Stimulated activated CD4-positive, alpha-beta T cell treated with anti-CD3 and anti-CD28 coated beads, Interleukin-1b, Interleukin-23, amount 100 ng/mL, for 48 hours (primary cell): ENCODE data around the gene NAPB.

Source experiments
- DNase-seq: peaks from one replicate; pipeline ENCODE4 v3.0.0-alpha.2; 2020

Gene NAPB

DNA sequence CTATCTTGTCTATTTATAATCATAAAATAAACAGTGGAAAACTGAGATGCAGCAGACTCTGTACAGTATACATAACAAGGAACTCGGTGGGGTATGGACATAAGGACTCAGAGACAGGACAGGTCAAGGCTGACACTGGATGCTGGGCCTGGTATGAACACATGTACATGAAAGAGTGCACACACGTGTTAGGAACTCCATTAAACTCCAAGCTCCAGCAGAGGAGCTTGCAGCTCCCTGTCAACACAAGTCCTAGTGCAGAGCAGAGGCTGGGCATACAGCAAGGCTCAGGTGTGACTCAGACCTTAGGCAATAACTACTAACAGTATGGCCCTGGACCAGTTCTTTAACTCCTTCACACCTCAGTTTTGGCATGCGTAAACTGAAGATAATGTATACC lies 17.1 kb downstream of the NAPB start:
- no peak for DNase-seq

DNA sequence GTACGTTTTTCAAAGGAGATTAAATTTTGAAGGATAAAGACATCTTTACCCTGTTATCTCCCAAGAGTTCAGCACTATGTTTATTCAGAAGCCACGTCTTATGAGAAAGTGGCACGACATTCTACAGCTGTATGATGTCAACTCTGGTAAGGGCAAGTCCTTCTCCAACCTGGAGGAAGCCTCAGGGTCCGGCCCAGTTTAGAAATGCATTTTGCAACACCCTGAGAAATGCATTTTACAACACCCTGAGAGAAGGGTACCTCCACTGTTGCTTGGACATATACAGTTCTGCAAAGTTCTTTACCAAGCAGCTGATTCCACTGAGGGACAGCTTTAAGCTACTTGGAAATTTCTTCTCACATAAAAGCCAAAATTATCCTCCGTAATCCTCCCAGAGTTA lies 17.5 kb downstream of the NAPB start:
- DNase-seq: no peak

DNA sequence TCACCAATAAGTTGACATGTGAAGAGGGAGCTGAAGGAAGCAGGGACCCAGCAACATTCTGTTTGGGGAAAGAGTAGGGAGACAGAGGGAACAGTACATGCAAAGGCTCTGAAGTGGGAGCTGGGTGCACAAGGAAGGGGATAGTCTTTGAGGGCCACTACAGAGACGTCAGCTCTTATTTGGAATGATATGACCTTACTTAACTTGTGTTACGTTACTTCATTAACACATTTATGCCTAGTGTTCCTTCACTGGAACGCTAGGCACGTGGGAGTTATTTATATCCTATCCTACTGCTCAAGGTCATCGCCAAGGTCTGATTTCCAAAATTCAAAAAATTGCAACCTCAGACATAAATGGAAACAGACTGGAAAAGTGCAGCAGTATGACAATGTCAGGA lies 20.2 kb downstream of the NAPB start:
- DNase-seq: no peak

DNA sequence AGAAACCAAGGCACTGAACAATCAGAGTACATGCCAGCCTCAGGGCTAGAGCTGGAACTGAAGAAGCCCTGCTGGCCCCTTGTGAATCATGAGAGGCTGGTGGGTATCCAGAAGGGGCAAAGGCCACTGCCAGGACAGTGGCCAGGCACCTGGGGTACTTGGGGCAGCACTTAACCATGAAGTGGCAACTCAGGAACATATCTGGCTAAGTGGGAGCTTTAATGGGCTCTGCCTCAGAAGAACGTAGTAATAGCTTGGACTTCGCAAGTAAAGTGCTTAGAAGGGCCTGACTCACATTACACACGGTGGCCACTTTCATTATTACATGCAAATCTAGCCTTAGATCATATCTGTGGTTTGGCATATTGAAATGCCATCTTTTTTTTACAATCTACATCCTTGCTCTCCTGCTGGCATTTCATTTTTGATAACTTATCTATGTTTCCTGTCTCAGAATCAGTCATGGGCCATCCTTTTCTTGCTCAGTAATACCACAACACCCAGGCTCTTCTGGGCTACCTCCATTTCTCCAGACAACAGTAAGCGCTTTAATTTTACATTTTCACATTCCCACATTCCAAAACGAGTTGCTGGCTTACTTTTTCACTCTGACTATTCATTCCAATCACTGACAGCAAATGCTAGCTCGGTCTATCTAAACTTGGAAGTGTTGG lies 21.6 kb downstream of the NAPB start:
- no peak for DNase-seq

DNA sequence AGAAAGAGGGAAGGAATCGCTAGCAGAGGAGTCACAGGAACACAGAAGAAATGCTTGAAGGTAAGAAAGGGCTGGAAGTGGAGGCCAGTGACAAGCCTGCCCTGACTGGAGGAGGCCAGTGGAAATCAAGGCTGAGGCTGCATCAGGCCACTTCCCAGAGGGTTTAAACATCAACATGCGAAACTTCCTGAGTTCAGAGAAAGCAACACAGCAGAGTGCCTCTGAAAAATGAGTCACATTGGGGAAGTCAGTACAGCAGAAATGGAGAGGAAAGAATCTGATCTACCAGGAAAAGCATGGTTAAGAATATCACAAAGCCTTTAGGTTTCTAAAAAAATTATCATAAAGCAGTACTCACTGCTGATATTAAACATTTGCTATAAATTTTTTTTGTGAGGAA lies 23.3 kb downstream of the NAPB start:
- DNase-seq: no peak

DNA sequence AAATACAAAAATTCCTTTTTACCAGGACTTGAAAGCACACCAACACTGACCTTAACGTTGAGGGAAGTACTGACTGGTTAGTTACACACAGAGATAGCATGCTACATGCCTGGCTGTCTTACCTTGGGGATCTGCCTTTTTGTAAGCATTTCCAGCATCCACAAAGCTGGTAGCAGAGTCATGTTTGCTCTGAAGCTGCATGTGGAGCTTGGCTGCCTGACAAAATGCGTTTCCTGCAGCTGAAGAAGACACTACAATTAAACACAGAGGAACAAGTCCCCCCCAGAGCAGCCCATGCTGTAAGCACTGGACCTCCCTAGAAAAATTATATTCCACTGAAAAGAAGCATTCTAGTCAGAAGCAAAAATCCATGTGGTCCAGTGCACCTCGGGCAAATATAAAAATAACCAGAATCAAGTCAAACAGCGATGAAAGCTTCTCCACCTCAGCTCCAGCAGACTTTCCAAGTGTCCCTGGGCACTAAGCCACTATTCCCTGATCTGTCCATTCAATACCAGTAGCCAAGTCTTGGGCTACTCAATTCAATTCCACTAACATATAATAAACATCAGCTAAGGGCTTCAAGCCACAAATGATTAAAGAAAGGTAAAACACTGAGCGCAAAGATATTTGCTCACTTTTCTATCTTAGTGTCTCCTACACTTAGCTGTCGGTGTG lies 24.2 kb downstream of the NAPB start:
- no peak for DNase-seq

DNA sequence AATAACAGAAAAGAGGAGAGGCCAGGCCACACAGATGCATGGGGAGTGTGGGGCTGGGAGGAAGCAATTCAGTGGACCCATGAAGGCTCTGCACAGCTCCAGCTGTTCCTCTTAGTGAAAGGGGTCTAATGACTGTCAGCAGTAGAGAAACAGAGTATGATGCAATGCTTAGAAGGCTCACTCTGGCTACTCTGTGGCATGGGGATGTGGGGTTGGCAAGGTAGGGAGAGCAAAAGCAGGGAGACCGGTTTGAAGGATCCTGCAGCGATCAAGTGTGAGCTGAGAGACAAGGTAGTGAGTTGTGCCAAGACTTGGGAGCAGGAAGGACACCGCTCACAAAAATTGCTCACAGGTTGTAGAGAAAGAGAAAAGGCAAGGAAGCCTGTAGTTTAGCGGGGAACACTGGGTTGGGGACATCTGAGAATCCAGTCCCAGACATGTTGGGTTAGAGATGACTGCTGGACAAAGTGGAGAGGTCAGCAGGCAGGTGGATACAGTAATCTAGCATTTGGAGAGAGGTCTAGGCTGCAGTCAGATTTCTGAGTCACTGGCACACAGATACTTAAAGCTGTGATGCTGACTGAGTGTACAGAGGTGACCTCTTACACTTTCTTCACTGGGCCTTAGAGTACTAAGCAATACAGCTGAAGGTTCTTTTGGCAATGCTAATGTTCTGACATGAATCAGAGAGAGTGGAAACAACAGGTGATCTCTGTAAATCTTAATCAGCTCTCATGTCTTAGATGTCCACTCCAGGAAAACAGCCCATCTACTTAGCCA lies 27.1 kb downstream of the NAPB start:
- no peak for DNase-seq

DNA sequence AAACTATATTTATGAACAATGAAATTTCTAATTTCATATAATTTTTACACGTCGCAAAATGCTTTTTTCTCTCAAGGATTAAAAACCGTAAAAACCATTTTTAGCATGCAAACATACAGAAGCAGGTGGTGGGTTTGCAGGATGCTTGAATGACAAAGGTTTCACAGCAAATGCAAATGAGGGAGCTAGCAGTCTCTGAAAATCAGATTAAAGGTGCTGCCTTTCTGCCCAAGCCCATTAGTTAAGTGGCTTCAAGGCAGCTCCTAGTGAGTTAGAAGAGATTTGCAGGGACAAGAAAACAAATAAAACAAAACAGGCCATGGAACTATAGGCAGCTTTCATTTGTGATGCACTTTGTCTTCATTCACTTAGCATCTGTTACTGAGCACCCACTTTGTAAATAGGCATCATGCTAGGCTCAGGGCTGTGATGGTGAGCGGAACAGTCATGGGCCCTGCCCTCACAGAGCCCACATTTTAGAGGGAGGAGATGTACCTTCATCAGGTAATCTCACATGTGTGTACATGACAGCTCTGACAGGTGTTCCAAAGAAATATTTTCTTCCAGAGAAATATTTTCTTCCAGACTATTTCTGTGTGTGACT lies 29.5 kb downstream of the NAPB start:
- DNase-seq: no peak

DNA sequence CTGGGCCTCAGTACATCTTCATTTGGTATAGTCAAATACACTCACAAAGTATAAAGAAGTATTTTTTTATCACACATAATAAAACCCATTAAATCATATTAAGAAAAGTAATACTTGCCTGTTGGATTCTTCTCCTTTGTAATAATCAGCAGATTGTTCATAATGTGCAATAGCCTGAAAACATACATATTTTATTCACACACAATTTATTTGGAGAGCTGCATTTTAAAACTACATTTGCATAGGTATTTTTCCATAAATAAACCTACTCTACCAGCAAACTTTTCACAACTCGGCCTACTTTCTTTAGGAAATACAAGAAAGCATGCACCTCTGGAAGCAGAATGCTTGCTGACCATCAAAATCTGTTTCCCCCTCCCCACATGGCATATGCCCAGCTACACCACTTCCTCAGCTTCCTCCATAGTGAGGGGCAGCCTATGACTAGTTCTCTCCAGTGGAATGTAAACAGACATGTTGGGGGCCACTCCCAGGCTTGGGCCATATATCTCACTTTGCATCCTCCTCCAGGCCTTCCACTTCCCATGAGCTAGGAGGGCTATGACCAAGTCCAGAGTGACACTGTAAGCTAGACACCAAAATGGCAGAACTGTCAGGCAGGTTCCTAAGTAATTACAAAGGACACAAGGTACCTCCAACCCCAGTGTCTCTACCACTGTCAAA lies 31.1 kb downstream of the NAPB start:
- DNase-seq: no peak

DNA sequence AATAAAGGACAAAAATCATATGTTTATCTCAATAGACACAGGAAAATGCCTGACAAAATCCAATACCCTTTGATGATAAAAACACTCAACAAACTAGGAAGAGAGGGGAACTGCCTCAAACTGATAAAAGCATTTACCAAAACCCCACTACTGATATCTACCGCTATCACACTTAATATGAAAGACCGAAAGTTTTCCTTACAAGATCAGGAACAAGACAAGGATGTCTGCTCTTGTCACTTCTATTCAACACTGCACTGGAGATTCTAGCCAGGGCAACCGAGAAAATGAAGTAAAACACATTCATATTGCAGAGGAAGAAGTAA lies 34.2 kb downstream of the NAPB start:
- DNase-seq: no peak

DNA sequence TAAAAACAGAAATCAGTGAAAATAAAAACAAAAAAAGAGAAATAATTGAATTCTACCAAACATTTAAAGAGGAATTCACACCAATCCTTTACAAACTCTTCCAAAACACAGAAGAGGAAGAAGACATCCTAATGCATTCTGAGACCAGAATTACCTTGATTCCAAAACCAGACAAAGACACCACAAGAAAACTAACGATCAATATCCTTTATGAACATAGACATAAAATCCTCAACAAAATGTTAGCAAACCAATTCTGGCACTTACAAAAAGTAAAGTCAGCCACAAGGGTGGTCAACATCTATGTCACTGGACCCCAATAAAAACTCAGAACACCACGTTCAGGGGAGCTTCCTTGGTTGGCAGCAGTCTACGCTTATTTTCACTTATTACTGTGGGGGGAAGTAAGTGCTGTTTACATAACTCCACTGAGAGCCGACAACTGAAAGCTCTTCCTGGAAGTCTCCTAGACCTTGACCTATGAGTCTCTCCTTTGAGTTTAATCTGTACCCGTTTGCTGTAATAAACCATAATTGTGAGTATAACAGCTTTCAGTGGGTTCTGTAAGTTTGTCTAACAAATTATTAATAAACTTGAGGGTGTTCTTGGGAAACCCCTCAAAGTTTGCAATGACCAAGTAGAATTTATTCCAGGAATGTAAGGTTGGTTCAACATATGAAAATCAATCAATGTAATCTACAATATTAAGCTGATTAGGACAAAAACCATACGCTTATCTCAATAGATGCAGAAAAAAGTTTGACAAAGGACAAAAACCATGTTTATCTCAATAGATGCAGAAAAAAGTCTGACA lies 34.8 kb downstream of the NAPB start:
- no peak for DNase-seq

DNA sequence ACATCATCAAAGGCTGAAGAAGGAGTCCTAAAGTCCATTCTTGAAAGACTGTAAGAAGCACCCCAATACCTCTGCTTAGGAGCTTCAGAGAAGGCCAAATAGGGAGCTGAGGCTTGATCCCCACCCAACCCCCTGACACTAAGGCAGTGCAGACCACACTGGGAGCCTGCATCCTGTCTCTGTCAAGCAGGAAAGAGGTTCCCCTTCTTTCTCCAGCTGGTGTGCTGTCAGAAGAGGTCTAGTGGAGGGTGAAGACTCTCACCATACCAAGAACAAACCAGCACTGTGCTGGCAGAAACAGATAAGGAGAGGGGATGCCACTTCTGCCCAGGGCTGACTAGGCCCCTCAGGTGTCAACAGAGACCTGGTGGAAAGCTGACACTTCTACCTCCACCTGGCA lies 39.4 kb downstream of the NAPB start:
- DNase-seq: no peak

DNA sequence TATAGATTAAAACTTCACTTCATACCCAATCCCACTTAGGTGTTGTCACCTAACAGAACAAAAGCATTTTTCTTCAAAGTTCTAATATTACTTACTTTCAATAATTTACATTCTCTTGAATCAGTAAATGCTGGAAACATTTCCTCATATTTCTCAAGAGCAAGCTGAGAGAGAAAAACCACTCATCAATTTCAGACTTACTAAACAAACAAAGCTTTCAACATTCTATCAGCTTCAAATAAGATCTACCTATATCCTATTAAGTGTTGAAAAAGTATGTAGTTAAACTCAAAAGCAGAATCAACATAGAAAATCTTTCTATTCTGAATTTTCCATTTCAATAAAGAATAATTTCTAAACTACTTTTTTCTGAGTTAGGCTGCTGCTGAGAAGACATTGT lies 41.5 kb downstream of the NAPB start:
- no peak for DNase-seq

DNA sequence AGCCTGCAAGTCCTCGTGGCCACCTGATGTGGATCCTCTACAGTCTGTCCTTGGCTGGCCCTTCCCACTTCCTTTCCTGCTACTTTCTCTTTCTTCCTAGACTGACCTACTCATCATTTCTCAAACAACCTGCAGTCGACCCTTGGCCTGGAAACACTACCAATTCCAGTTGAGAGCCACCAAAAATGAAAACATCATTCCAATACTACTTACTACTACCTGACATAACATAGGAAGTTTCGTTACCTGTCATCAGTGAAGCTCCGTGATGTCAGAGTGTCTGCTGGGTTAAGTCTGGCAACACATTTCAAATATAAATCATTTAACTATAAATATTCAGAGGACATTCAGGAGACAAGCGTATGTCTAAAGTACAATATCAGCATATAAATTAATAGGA lies 45.5 kb downstream of the NAPB start:
- DNase-seq: no peak

DNA sequence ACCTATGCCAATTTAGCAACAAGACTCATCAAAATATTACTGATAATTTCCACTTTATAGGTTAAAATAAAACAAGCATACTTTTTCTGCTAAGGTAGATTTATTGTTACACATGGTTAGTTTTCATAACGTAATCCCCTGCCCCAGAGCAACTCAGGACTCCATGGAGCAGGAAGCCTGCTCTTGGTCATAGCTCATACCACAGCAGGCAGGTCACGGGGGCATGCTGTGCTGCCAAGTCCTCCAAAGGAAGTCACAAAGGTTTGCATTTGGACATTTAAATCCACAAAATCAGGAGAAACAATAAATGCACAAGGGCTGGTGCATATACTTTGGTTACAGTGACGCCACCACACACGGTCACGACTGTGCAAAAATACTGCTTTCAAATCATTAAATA lies 46.8 kb downstream of the NAPB start:
- DNase-seq: no peak

DNA sequence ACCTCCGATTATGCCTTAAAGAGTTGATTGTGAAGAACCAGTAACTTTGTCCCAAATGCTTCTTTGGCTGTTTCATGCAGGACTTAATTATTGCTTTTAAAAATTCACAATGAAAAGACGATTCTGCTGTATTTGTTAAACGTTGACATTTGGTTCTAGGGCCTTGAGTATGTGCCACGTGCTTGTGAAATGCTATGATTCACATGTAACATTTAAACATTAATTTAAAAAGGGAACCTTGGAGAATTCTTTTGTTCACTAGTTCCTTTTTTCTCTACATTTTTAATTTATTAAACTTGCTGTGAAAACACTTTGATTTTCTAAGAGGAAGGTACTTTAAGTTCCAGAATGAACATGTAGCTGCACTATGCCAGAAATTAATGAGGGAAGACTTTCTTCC lies 49.8 kb downstream of the NAPB start:
- DNase-seq: no peak

DNA sequence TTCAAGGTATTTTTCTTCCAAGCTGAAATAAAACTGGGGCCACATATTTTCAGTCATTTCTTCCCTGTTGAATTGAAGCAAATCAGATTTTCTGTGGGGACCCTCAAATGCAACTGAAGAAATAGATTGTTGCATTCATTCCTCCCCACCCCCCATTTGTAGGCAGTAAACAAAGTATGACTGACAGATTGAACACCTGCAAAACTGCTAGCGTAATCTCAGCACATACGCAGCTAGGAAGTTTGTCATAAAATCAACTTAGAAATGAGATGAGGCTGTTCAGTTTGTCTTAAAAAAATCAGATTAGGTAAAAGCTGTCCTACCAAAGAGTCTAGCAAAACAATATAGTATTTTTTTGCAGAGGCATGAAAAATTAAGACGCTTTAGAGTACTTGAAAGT lies 50.4 kb downstream of the NAPB start:
- no peak for DNase-seq

DNA sequence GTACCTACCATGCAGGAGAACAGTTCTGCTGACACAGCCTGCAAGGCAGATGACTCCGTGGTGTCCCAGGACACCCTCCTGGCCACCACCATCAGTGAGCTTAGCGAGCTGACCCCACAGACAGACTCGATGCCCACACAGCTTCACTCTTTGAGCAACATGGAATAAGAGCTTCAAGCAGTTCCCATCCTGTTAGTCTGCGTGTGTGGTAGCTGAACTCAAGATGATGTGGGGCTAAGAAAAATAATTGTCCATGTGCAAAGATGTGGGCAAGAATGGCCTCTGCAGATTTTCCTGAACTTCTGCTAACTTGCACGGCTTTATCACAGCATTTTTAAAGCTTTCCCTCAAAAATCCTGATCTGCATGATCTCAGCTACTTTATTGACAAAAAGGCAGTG lies 51.0 kb downstream of the NAPB start:
- no peak for DNase-seq

DNA sequence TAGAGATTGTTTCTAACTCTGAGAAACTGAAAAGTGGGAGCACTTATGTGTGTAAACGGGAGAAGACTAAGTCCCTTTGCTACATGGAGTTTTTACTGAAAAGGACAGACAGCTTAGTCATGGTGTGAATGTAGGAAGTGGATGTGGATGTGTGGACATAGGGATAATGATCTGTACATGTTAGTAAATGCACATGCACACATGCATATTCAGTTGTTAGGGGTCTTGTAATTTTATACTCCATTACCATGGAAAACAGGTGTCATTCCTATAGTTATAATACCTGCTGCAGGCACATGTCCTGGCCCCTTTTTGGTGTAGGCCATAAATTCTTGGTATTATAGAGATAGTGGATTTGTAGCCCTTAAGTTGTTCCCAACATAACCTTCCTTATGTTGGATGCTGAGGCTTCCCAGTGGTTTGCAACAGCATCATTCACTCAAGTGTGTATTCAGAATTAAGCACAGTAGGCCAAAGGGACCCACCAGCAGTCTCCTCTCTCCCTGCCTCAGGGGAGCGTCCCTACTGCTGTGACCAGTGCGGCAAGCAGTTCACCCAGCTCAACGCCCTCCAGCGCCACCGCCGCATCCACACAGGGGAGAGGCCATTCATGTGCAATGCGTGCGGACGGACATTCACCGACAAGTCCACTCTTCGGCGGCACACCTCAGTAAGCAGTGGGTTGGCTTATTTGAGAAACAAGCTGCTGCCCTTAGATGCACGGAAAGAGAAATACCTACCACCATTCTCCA lies 52.0 kb downstream of the NAPB start:
- DNase-seq: no peak

DNA sequence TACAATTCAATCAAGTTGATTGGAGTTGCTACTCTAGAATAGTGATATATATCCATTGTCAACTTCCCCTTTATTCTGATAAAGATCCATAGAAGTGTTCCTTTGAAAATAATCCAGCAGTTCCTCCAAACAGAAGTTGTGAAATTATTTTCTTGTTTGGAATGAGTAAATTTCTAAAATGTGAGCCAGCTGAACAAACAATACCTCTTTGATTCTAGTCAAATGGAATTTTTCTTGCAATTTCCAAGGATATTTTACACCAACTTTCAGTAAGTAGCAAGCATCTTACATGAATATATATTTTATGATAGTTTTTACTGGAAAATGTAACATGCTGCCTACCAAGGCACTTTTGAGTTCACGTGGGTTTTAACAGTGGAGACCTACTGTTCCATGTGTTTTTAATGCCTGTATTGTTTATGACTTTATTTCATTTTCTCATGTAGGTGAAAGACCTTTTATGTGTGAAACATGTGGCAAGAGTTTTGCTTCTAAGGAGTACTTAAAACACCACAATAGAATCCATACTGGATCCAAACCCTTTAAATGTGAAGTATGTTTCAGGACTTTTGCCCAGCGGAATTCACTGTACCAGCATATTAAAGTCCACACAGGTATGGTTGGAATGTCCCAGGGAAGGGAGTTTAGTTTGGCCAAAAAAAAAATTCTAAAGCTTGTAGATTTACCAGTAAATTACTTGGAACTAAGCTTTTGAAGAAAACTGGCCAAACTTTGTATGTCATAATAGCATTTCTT lies 52.8 kb downstream of the NAPB start:
- no peak for DNase-seq

DNA sequence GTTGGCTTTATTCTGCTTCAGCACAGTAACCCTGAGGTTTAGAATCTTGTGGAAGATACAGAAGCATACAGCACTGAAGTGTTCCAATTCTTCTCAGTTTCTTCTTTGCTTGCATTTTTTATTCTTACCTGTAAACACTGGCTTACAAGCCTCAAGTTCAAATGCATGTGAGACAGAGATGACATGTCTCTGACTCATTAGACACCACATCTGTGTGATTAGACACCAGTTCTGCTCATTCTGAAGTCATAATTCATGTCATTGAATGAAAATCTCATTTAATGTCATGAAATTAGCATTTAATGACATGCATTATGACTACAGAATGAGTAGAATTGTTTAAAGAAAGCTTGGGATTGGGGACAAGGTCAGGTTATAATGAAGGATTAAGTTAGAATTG lies 53.5 kb downstream of the NAPB start:
- DNase-seq: no peak
